HG02981 (cell line): ENCODE results near the gene FRMPD4.

Source experiments
- ATAC-seq: cut with Tn5 transposase; IDR thresholded peaks from one replicate; pipeline ENCODE4 v1.9.1; 2021; ENCODE audit warnings: mild to moderate bottlenecking, moderate library complexity; ENCODE audit not compliant: unreplicated experiment

Gene FRMPD4

GRCh38 chrX:12210196-12210815, 72.0 kb downstream of the FRMPD4 start:
- no peak for ATAC-seq

GRCh38 chrX:12210971-12211370, 72.7 kb downstream of the FRMPD4 start:
- ATAC-seq = no peak

- no peak for ATAC-seq
These were observed 85.4 kb downstream of the FRMPD4 start for GRCh38 chrX:12223650-12224049.

- no peak for ATAC-seq
These were observed 86.8 kb downstream of the FRMPD4 start for GRCh38 chrX:12225107-12225506.

GRCh38 chrX:12227412-12228041, 89.3 kb downstream of the FRMPD4 start:
- no peak for ATAC-seq

- no peak for ATAC-seq
These were observed 90.6 kb downstream of the FRMPD4 start for GRCh38 chrX:12228862-12229261.

GRCh38 chrX:12229986-12230385, 91.7 kb downstream of the FRMPD4 start:
- ATAC-seq = no peak

- no peak for ATAC-seq
These were observed 96.5 kb downstream of the FRMPD4 start for GRCh38 chrX:12234534-12235329.

- no peak for ATAC-seq
These were observed 97.9 kb downstream of the FRMPD4 start for GRCh38 chrX:12236156-12236555.

- no peak for ATAC-seq
These were observed 98.9 kb downstream of the FRMPD4 start for GRCh38 chrX:12237131-12237530.

GRCh38 chrX:12237771-12238170, 99.5 kb downstream of the FRMPD4 start:
- ATAC-seq = no peak

- ATAC-seq = no peak
These were observed 101.2 kb downstream of the FRMPD4 start for GRCh38 chrX:12239356-12240082.

GRCh38 chrX:12240491-12240890, 102.2 kb downstream of the FRMPD4 start:
- ATAC-seq = no peak

GRCh38 chrX:12241026-12241425, 102.8 kb downstream of the FRMPD4 start:
- ATAC-seq = no peak

GRCh38 chrX:12245650-12246645, 107.7 kb downstream of the FRMPD4 start:
- no peak for ATAC-seq

GRCh38 chrX:12249997-12250396, 111.7 kb downstream of the FRMPD4 start:
- no peak for ATAC-seq

GRCh38 chrX:12263211-12263610, 124.9 kb downstream of the FRMPD4 start:
- ATAC-seq = no peak

GRCh38 chrX:12269484-12269883, 131.2 kb downstream of the FRMPD4 start:
- no peak for ATAC-seq

GRCh38 chrX:12278151-12278550, 139.9 kb downstream of the FRMPD4 start:
- no peak for ATAC-seq

GRCh38 chrX:12282991-12283390, 144.7 kb downstream of the FRMPD4 start:
- no peak for ATAC-seq
